HL-60 (cell line): ENCODE measurements around the gene AFG3L2.

Experiments used
- GABPA ChIP-seq: IDR thresholded peaks from 2 replicates; pipeline ENCODE4 v1.6.1; 2012; ENCODE audit warnings: low read depth
- POLR2AphosphoS5 ChIP-seq: IDR thresholded peaks from 2 replicates; pipeline ENCODE4 v1.6.1; 2012; ENCODE audit warnings: low read depth
- SPI1 ChIP-seq: IDR thresholded peaks from 2 replicates; pipeline ENCODE4 v1.6.1; 2012; ENCODE audit warnings: low read depth, mild to moderate bottlenecking, borderline replicate concordance
- TF ChIP-seq, protein P1 (sequence below): IDR thresholded peaks from one replicate; pipeline ENCODE4 v1.5.1; 2011; ENCODE audit warnings: low read length, control low read depth, inconsistent platforms; ENCODE audit not compliant: insufficient read depth
- TF ChIP-seq, protein P2 (sequence below): IDR thresholded peaks from 2 replicates; pipeline ENCODE4 v1.6.1; 2012; ENCODE audit warnings: low read depth; ENCODE audit not compliant: insufficient replicate concordance

DNA sequence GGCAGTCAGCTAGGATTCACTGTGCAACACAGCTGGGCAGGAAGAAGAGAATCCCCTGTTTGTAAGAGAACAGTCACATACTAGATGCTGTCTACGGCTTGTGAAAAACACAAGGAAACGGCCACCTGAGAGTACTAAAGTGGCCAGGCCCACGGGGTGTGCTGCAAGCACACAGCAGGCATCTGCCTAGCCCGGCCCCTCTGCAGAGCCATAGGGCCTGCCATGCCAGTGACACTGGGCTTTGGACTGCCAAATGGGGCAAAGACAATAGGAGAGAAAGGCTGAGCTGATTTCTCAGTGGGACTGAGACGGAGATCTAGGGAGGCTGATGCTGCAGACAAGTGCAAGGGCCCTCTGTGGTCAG lies 58.7 kb downstream of the AFG3L2 start:
- TF ChIP-seq, protein P1, sequence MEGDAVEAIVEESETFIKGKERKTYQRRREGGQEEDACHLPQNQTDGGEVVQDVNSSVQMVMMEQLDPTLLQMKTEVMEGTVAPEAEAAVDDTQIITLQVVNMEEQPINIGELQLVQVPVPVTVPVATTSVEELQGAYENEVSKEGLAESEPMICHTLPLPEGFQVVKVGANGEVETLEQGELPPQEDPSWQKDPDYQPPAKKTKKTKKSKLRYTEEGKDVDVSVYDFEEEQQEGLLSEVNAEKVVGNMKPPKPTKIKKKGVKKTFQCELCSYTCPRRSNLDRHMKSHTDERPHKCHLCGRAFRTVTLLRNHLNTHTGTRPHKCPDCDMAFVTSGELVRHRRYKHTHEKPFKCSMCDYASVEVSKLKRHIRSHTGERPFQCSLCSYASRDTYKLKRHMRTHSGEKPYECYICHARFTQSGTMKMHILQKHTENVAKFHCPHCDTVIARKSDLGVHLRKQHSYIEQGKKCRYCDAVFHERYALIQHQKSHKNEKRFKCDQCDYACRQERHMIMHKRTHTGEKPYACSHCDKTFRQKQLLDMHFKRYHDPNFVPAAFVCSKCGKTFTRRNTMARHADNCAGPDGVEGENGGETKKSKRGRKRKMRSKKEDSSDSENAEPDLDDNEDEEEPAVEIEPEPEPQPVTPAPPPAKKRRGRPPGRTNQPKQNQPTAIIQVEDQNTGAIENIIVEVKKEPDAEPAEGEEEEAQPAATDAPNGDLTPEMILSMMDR = no peak
- no peak for TF ChIP-seq POLR2AphosphoS5
- no peak for TF ChIP-seq GABPA
- TF ChIP-seq, protein P2, sequence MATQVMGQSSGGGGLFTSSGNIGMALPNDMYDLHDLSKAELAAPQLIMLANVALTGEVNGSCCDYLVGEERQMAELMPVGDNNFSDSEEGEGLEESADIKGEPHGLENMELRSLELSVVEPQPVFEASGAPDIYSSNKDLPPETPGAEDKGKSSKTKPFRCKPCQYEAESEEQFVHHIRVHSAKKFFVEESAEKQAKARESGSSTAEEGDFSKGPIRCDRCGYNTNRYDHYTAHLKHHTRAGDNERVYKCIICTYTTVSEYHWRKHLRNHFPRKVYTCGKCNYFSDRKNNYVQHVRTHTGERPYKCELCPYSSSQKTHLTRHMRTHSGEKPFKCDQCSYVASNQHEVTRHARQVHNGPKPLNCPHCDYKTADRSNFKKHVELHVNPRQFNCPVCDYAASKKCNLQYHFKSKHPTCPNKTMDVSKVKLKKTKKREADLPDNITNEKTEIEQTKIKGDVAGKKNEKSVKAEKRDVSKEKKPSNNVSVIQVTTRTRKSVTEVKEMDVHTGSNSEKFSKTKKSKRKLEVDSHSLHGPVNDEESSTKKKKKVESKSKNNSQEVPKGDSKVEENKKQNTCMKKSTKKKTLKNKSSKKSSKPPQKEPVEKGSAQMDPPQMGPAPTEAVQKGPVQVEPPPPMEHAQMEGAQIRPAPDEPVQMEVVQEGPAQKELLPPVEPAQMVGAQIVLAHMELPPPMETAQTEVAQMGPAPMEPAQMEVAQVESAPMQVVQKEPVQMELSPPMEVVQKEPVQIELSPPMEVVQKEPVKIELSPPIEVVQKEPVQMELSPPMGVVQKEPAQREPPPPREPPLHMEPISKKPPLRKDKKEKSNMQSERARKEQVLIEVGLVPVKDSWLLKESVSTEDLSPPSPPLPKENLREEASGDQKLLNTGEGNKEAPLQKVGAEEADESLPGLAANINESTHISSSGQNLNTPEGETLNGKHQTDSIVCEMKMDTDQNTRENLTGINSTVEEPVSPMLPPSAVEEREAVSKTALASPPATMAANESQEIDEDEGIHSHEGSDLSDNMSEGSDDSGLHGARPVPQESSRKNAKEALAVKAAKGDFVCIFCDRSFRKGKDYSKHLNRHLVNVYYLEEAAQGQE = no peak
- TF ChIP-seq SPI1 = no peak
